Suprapubic skin (tissue), 4 donors: ENCODE data around the gene COPZ1.
"Not testable (repeated sequence)": the region's sequence is repeated elsewhere in the genome, so short reads cannot be mapped to it uniquely, and the experiment has no call there.

Experiments used
- CTCF ChIP-seq, 2 donors: fragments of 200-600 bp in 1 of 2; fragments of 450-650 bp in 1 of 2; sonication (generic) in 1 of 2; IDR thresholded peaks; one replicate each; pipeline ENCODE4 v1.5.1; 2016 to 2019; ENCODE audit warnings: antibody characterized with exemption in 2 of 2, mild to moderate bottlenecking in 1 of 2, moderate library complexity in 1 of 2
- EP300 ChIP-seq: sonication (generic); formaldehyde crosslinking; IDR thresholded peaks from one replicate; pipeline ENCODE4 v1.6.1; 2017; ENCODE audit warnings: antibody characterized with exemption
- POLR2A ChIP-seq, 2 donors: fragments of 450-650 bp; IDR thresholded peaks; one replicate each; pipeline ENCODE4 v1.6.1; 2017; ENCODE audit warnings: antibody characterized with exemption in 2 of 2, mild to moderate bottlenecking in 2 of 2, moderate library complexity in 2 of 2
- POLR2AphosphoS5 ChIP-seq, 3 donors: sonication (generic); formaldehyde crosslinking; IDR thresholded peaks; one replicate each; pipeline ENCODE4 v1.6.1; 2017; ENCODE audit warnings: antibody characterized with exemption in 3 of 3

- TF ChIP-seq CTCF (IDR thresholded peaks at IDR 0.05); EP300; POLR2A (IDR thresholded peaks at IDR 0.05); POLR2AphosphoS5 (IDR thresholded peaks at IDR 0.05): not testable (repeated sequence)
Observed at GRCh38 chr12:54284070-54284780, 40.7 kb upstream of the COPZ1 start.
